GM19463 (cell line): ENCODE measurements around the gene EIF4G2.
"Not testable (repeated sequence)": the region's sequence is repeated elsewhere in the genome, so short reads cannot be mapped to it uniquely, and the experiment has no call there.

Source experiments
- ATAC-seq: cut with Tn5 transposase; IDR thresholded peaks from one replicate; pipeline ENCODE4 v1.9.1; 2021; ENCODE audit warnings: mild to moderate bottlenecking, moderate library complexity; ENCODE audit not compliant: unreplicated experiment

The EIF4G2 gene

GRCh38 chr11:10808553-10809372, at the start of gene EIF4G2:
EIF4G2 (minus strand) TSS chr11:10808926.
- peak; percentile 92 for ATAC-seq

GRCh38 chr11:10857709-10858438, 49.1 kb upstream of the EIF4G2 start, which contains the start of gene ZBED5:
ZBED5 (minus strand) TSS chr11:10858053; CDS start chr11:10854945, 3,108 bp downstream.
- ATAC-seq = peak; percentile 89

GRCh38 chr11:10857459-10857708, 48.7 kb upstream of the EIF4G2 start:
- peak; percentile 12 for ATAC-seq

DNA sequence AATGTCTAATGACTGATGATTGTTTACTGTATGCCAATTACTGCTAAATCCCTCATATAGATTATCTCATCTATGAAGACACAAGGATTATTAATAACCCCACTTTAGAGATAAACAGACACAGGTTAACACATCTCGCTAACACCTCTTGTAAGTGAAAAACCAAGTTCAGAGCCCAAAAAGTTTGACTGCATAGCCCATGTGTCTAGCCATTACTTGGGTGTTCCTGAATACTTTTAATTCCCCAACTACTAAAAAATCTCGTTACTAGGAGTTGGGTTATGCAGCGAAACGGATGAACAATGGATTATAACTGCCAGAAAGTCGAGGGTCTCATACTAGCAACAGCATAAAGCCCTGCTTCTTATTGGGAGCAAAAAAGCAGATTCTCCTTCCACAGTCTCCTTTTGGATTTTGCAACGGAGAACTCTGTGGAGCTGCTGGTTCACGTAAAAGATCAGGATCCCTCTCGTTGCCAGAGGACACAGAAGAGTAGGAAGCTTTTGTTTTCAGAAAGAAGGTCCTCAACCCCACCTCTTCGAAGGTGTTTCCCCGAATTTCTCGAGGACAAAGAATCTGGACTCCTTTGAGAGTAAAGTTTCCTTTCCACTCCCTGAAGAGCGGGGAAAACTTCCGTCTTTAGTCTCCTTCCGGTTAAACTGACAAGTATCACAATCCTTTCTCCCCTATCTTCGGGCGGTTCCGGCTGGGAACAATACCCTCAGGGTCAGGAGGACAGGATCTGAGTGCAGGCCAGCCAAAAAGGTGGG, 48.1 kb upstream of the EIF4G2 start:
- peak; percentile 1 for ATAC-seq

GRCh38 chr11:10855295-10855694, 46.6 kb upstream of the EIF4G2 start:
- ATAC-seq = no peak

DNA sequence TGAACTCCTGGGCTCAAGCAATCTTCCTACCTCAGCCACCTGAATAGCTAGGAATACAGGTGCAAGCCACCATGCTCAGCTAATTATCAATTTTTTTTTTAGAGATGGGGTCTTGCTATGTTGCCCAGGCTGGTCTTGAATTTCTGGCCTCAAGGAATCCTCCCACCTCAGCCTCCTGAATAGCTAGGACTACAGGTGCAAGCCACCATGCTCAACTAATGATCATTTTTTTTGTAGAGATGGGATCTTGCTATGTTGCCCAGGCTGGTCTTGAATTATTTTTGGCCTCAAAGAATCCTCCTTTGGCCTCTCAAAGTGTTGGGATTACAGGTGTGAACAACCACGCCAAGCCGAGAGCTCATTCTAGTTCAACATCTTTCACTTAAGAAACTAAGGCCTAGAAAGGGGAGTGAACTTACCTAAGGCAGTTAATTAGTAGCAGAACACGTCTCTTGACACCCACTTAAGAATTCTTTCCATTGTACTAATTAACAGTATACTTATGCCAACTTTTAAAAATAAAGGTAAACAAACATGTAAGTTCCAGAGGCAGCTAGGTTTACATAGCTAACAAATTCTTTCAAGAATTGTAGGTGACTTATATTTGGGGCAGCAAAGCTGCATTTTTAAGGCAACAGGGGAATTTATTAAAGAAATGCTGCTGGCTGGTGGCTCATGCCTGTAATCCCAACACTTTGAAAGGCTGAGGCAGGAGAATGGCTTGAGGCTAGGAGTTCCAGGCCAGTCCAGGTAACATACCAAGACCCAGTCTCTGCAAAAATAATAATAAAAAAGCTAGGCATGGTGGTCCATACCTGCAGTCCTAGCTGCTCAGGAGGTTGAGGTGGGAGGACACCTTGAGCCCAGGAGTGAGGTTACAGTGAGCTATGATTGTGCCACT, 39.5 kb upstream of the EIF4G2 start:
- no peak for ATAC-seq

DNA sequence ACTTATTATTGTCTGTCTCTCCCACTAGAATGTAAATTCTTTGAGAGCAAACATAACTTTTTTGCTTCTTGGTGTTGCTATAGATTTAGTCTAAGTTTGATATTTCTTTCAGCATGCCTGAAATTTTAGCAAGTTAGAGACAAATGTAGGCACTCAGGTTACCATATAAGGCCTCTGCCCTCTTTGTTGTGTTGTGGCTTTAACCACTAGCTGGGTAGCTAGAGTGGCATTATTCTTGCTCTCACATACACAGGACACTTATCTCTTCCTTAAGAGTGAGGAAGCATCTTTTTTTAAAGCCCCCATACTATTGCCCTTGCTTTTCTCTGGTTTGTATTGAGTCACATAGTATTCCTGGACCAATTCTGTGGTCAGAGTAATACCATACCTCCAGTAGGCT, 37.9 kb upstream of the EIF4G2 start:
- ATAC-seq = no peak

DNA sequence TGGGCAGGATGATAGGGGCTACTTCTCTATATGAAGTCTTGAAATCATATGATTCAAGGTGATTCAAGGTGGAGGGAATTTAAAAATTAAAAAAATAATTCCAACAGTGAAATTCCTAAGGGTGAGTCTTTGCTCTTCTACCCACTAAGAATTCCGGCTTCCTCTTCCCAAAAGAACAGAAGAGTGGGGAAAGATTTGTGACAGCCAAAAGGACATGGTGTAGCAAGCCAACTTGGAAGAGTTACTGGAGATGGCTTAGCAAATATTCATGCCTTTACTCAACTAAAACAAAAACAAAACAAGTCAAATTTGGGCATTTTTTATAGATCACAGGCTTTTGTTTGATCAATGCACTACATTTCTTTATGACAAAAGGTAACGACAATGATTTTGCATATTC, 36.9 kb upstream of the EIF4G2 start:
- no peak for ATAC-seq

DNA sequence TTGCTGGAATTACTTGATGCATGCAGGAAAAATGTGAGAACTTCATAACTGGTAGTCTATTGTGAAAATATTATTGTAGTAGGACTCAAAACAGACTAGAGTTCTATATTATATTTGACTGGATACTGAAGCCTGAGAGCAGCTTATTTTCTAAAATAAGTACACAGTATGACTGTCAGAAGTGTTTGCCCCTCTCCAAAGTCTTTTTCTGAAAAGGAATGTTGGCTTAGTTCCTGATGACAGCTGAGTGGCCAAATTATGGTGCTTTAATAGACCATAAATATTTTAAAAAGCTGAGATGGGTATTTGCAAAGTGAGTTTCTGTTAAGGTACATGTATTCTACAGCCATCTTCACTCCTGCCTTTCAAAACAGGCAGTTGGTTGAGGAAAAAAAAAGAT, 36.1 kb upstream of the EIF4G2 start:
- ATAC-seq = no peak

- ATAC-seq = no peak
Measured at GRCh38 chr11:10844356-10844755, 35.6 kb upstream of the EIF4G2 start.

GRCh38 chr11:10838881-10839280, 30.2 kb upstream of the EIF4G2 start:
- no peak for ATAC-seq

- ATAC-seq = no peak
Measured at GRCh38 chr11:10838083-10838482, 29.4 kb upstream of the EIF4G2 start.

- ATAC-seq = not testable (repeated sequence)
Measured at GRCh38 chr11:10836884-10837283, 28.2 kb upstream of the EIF4G2 start.

- no peak for ATAC-seq
Measured at GRCh38 chr11:10829139-10829538, 20.4 kb upstream of the EIF4G2 start.

- ATAC-seq = no peak
Measured at GRCh38 chr11:10828402-10828801, 19.7 kb upstream of the EIF4G2 start.

DNA sequence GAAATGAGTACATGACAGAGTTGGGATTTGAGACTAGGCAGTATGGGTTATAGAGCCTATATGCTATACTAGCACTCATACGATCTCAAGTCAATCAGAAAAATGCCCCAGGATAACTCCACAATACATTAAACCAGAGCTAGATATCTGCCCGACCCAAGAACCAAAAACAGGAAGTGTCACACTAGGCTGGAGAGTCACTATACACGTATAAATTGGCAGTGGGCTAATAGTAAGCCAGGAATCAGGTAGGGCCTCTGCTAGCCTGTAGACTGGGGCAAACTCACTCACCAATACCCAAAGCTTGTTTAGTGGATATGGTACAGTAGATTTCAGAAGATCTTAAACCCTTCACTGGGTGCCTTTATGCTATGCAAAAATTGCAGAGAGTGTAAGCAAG, 16.2 kb upstream of the EIF4G2 start:
- peak; percentile 63 for ATAC-seq

DNA sequence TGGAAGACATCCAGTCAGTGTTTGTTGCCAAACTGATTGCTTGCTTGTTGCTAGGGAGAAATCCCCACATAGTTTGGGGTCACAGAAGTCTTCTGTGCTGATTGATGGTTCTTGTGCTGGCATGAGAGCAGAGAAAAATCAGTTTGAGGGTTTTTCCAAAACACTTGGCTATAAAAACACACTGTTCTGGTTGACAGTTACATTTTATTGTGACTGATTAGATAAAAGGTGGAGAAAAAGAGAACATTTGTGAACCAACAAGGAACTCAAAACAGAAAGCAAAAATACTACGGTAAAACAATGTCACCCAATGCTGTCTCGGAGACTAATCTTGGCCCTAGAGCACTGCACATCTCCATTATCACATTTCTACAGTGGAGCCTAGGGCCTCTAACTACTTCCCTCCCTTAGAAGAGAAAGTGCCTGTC, 14.4 kb upstream of the EIF4G2 start:
- ATAC-seq = no peak

DNA sequence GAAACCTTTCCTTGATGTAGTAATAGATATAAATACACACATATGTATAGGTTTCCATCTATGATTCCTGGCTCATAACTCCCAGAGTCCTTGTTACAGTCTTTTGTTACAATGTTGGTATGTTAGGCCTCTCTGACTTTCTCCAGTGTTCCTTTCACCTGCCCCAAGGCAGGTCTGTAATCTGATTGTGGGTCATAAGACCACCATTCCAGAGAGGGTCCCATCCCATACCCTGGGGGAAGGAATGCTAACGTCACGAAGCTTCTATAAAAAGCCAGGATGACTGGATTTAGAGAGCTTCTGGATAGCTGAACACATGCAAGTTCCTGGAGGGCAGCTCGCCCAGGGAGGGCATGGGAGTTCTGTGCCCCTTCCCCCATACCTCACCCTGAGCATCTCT, 13.8 kb upstream of the EIF4G2 start:
- not testable (repeated sequence) for ATAC-seq

- no peak for ATAC-seq
Measured at GRCh38 chr11:10818594-10818993, 9.9 kb upstream of the EIF4G2 start.

- ATAC-seq = no peak
Measured at GRCh38 chr11:10813945-10814344, 5.2 kb upstream of the EIF4G2 start.
